ENCODE results near the gene COLEC12.

- no peak for TF ChIP-seq CTCF (IDR thresholded peaks at IDR 0.05)
- no peak for TF ChIP-seq TCF7L2 (IDR thresholded peaks at IDR 0.05; ENCODE audit: low read depth, low read length)
Measured at GRCh38 chr18:352438-352837, 148.1 kb downstream of the COLEC12 start.

Data from Panc1 (cell line).